OCI-M1 (cell line): ENCODE results near the gene PIK3C3.
"Not testable (repeated sequence)": the region's sequence is repeated elsewhere in the genome, so short reads cannot be mapped to it uniquely, and the experiment has no call there.

ENCODE experiments used
- DNase-seq: peaks from one replicate; lab custom pipeline; 2025; lab: John Stamatoyannopoulos, UW

The PIK3C3 gene

DNA sequence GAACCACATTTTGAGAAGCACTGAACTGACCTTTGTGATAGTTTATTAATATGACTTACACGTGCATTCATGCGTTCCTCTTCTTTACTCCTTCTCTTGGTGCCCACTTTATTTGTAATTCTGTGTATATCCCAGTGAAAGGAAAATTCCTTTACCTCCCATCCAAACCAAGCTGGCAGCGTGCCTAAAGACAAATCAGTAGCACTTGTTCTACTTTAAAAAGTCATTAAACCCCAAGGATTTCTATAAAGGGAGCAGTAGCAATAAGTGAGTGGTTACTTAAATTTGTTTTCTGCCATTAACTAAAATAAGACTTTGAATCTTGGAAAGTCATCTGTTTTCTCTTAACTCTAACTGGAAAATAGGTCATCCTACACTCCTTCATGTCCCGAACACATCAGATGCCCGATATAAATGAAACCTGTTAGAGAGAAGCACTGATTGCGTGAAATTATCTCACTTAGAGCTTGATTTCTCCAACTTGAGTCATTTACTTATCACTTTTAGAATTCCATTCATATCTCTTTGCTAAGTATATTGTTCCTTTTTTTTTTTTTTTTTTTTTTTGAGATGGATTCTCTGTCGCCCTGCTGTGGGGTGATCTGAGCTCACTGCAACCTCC lies 10.7 kb downstream of the PIK3C3 start:
- no peak for DNase-seq

DNA sequence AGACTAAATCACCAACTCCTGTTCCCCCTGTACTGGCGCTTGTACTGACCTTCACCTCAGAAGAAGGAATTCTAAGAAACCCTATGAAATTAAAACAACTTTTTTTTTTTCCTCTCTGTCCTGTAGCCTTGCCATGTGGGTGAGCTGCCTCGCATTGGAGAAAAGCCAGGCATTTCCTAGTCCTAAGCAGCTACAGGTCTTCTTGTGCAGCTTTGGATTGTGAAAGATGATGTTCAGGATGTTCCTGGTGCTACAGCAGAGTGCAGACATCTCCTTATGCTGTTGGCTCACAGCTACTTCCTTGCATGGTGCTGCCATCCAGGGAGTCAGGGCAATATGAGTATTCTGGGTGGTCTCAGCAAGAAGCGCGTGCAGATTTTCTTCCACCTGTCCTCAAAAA lies 11.9 kb downstream of the PIK3C3 start:
- DNase-seq, result no peak

DNA sequence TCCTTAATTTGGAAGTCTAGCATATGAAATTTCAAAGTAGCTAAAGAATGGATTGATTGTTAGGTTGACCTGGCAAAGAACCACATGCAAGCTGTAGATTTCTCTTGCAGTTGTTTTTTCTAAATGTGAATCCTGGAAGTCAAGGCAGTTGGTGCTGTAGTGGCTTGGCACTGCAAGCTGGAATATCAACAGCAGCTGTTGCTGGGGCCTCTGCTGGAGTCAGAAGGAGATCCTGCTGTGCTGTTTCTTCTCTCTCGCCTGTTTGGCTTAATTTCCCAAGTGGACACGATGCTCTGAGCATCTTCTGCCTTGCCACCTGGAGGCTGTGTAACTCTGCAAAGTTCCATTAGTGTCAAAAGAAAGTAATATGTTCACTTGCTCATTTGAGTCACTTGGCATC lies 12.6 kb downstream of the PIK3C3 start:
- no peak for DNase-seq

DNA sequence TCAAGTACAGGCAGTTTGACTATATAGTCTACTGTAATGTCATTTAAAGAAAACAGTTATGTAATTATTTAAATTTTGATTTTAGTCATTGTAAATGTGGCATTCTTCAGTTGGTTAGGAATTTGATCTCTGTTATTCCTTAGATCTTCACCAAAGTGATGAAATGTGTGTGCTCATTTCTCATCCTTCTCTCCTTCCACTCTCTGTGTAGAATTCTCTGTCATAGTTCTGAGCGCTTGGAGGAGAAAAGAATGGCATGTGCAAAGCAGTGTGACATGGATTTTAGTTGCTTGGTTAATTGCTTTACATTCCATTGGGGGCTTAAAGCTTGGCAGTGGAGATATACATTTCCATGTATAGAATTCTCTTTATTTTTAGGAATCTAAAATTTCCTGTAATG lies 14.8 kb downstream of the PIK3C3 start:
- no peak for DNase-seq

DNA sequence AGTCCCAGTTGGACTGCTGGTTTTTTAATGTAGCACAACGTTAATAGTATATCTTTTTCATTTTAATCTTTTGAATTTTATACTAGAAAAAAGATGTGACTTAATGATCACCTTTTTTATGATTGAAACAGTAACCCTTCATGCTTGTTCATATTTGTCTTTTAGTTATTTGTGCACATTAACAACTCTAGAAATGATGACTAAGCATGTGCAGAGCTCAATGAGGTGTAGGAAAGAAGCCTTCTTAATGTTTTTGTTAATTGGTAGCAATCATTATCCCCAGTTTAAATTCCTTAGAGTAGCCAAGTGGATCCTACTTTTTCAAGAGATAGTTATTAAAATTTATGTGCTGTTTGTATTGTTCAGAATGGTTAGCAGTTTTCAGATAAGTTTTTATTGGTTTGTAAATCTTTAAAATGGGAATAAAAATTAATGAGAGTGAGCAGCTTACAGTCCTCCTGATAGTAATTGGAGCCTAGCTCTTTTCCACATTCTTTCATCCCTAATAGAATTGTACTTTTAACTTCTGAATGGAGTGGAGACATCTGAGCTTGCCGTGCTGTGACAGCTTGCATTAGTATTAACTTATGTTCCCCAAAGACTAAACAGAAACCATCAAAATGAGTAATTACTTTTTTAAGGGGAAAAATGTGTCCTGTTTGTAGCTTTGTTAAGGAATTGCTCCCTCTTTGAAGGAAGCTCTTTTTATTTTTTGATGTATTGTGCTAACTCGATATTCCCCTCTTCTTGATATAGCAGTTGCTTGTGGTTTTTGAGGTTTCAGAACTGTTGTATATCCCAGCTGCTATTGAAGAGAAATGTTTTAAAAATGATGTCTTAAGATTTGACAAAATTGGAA lies 17.3 kb downstream of the PIK3C3 start:
- DNase-seq, result peak; percentile 51

DNA sequence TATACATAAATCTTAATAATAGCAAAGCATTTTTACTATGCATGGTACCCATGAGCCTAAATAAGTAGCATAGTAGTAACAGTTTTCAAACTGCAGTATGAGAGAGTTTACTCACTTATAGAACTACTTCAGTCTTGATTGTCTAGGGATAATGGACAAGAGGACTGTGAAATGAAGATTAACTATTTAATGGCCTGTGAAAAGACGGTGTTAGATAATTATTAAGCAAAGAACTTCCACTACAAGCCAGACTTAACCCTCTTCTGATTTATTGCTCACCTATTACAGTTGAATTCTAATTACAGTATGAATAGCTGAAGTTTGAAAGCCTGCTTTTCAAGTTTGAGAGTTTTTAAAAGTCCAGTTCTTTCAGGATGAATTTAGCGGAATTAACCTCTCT lies 18.9 kb downstream of the PIK3C3 start:
- DNase-seq, result no peak

DNA sequence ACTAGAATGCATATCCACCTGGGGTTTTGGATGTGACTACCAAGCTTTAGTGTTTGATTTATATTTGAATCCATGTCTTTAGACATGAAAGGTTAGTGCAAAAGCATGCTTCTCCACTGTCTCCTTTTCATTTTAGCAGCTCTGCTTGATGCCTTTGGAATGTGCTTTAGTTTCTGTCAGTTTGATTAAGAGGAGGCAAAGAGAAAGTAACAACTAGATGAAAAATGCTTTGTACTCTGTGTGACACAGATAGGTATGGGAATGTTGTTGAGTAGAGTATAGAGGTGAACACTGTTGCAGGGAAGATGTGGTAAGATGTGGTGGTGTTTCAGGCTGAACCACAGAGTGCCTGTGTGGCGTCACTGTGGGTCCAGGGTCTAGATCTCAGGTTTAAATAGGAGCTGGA lies 19.8 kb downstream of the PIK3C3 start:
- no peak for DNase-seq

DNA sequence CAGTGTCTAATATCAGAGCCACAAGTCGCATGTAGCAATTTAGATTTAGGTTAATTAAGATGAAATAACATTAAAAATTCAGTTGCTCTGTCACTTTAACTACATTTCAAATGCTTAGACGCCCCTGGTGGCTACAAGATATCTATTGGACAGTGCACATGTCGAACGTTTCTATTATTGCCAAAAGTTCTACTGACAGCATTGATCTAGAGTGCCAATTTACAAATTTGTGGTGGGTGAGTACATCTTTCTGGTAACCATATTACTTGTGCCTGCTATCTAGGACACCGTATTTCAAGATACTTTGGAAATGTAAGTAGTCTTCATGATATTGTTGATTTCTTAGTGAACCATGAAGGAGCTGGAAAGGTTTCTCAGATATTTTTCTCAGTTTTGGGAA lies 20.2 kb downstream of the PIK3C3 start:
- DNase-seq, result no peak

DNA sequence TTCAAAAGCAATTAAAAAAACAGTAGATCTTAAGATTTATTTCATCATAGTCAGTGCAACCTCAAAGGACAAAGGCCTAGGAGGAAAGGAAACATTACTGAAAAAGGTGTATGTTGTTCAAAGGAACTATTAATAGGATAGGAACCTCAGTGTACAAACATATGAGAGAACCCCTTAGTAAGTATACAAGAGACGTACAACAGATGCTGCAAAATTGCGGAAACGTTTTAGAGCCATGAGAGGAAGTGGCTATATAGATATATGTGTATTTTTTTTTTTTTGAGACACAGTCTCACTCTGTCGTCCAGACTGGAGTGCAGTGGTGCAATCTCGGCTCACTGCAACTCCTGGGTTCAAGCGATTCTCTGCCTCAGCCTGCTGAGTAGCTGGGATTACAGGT lies 22.2 kb downstream of the PIK3C3 start:
- DNase-seq, result no peak

DNA sequence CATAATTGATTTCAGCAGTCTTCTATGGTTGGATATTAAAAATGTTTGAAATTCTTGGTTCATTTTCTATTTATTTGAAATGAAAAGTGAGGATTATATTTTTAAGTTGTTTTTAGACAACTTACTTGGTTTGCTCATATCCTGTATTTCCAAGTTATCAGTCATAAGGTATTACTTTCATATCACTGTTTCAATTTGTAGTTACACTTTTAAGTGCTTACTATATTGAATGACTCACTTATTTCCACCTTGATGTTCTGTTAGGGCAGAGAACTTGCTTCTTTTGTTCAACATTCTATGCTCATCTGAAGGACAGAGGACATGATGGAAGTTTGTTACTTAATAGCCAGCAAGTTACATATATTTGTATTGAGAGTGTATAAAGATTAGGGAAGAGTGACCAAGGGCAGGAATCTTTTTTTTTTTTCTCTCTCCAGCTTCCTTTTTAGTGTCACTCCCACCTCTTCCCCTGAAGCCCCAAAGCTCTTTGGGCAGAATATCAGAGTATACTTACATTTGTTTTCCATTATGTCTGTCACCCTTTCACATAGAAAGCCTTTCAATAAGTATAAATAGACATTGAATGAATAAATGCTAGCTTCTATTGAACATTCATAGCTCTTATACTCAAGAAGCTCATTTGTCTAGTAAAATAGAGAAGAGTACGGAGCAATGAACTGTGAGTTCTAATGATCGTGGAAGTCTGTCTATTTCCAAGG lies 28.1 kb downstream of the PIK3C3 start:
- DNase-seq, result peak; percentile 13

DNA sequence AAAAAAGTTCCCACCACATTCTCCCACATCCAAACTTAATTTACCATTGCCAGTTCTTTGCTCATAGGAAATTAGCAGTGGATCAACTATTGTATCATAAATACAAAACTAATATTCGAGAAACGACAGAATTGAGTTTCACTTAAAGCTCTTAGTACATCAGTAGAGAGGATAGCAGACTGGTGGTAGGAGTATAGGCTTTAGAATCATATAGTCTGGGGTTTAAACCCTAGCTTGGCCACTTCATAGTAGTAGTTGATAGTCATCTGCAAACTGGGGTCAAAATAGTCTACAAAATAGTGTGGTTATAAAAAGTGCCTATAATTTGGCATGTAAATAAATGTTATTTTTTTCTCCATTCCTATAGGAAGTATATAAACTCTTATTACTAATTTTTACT lies 30.9 kb downstream of the PIK3C3 start:
- no peak for DNase-seq

DNA sequence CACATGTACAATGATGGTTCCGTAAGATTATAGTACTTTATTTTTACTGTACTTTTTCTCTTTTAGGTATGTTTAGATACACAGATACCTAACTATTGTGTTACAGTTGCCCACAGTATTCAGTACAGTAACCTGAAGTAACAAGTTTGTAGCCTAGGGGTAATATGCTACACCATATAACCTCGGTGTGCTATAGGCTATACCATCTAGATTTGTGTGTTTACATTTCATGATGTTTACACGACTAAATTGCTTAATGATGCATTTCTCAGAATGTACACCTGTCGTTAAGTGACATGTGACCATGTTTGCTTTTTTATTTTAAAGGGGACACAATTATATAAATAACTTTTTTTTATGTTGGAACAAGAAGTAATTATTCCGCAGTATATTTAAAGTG lies 34.5 kb downstream of the PIK3C3 start:
- no peak for DNase-seq

DNA sequence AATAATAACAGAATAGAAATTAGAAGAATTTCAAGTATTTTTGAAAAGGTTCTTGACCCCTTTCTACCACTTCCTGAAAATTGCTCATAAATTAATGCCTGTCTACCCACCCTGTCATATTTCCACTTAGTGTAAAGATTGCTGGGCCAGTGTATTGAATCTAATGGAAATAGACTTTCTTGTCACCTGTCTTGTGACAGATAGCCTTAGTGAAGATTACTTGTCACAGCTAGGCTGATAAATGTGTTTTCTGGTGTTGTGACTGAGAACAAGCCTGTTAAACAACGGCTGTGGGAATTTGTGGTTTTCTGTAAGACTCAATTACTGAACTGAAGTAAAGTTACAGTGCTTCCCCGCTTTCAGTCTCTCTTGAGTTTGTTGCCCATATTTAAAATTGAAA lies 37.0 kb downstream of the PIK3C3 start:
- peak; percentile 67 for DNase-seq

DNA sequence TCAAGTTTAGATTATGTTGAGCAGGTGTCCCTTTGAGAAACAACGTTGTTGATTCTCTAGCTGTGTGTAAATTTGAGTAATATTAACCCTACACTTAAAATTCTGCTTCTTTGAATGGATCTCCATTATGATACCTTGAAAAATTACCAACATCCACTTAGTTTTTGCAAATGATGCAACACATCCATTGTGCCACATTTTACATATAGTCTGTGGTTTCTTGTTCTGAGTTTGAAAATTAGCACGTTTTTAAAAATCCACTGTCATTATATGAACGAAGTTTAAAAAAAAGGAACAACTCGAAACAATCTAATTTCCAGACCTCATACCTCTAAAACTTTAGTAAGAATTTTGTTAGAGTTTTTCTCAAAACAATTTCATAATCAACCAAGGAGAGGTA lies 37.7 kb downstream of the PIK3C3 start:
- DNase-seq, result no peak

DNA sequence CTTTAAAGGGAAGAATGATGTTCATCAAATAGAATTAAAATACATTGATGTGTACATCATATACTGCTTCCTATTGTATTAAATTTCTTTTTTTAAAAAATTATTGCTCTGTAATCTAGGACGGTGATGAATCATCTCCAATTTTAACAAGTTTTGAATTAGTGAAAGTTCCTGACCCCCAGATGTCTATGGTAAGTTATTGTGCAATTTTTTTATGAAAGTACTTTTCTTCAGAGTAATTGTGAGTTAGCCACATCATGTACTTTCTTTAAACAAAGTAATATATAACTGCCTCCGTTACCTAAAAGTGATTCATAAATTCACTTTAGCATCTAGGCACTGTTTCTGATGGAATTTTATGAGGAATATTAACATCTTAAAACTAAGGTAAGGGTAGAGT lies 38.1 kb downstream of the PIK3C3 start:
- DNase-seq, result no peak

DNA sequence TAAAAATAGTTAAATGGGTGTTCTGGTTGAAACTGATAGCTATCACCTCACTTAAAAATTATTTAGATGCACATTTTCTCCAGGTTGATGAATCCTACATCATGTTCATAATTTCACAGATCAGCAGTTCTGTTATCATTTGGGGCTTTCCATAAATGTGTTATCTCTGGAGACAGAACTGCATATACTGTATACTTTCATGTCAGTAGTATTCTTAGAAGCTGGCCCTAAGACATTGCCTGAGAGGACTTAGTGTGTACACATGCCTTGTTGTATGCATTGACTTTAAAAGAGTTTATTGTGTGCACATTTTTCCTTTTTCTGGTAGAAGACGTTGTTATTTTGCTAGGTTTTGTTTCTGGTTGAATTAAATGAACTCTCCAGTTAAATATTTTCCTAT lies 41.0 kb downstream of the PIK3C3 start:
- DNase-seq, result peak; percentile 65

DNA sequence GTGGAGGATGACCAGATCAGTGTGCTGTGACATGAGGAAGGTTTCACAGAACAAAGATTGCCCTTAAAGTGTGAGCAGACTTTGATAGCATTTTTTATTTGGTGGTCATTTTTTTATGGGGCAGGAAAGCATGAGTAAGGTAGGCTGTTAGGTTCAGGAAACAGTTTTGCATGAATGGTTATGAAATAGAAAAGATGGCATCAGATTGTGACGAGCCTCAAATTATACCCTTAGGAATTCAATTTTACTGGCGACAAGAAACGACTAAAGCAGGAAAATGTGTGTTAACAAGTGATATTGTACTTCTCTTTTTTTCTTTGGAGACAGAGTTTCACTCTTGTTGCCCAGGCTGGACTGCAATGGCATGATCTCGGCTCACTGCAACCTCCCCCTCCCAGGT lies 44.7 kb downstream of the PIK3C3 start:
- DNase-seq, result no peak

DNA sequence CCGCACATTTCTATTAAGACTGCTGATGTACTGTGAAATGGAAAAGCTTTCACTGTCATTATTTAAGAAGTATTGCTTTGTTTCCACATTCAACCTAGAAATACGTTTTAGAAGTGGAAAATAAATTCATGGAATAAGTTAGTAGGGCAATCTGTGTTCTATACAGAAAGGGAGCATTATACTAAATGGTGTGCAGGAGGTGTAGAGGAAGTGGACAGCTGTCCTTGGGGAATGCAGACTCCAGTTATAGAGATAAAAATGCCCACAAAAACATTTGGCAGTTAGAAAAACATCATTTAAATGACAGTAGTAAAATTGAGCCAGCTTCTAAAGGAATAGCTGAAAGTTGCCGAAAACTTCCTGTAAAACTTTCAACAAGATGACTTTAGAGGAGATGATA lies 46.8 kb downstream of the PIK3C3 start:
- DNase-seq, result no peak

DNA sequence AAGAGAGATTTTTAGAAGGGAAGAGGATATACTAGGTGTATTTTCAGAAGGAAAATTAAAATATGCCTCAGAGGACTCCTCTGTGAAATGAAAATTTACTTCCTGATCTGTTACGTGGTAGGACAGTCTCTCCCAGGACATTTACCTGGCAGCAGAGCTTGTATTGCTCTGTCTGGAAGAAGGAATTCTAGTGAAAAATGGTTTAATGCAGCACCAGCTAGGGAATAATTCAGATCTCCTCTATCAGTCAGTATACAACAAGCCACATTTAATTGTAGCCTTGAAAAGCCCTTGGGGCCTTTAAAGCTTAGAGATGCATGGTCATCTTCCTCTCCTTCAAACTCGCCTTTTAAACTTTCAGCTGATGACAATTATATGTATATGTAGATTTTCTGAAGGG lies 49.6 kb downstream of the PIK3C3 start:
- no peak for DNase-seq

DNA sequence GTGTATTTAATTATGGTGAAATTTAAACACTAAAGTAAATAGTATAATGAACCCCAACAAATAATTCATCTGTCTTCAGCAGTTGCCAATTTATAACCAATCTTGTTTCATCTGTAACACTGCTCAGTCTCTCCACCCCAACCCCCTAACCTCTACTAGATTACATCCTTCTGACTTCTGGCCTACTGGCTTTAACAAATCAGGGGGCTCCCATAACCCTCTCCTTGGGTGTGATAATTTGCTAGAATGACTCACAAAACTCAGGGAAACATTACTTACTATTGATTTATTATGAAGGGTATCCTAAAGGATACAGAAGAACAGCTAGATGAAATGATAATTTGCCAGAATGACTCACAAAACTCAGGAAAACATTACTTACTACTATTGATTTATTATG lies 50.7 kb downstream of the PIK3C3 start:
- no peak for DNase-seq

DNA sequence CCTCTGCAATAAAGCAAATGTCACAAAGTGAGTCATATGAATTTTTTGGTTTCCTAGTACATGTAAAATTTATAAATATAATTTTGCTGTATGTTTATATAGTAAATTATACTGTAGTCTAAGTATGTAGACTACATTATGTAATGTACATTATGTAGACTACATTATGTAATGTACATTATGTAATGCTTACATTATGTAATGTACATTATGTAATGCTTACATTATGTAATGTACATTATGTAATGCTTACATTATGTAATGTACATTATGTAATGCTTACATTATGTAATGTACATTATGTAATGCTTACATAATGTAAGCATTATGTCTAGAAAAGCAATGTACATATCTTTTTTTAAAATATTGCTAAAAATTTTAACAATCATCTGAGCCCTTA lies 54.4 kb downstream of the PIK3C3 start:
- DNase-seq, result not testable (repeated sequence)

DNA sequence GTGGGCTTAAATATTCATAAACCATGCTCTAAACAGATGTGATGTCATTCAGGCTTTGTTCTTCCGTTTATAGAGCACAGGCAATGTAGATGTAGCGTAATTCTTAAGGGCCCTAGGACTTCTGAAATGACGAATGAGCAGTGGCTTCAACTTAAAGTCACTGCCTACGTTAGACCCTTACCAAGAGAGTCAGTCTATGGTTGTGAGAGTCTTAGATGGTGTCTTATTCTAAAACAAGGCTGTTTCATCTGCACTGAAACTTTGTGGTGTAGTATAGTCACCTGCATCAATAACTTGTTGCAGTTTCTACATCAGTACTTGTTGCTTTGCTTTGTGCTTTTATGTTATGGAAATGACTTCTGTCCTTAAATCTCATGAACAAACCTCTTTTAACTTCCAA lies 56.0 kb downstream of the PIK3C3 start:
- DNase-seq, result no peak

DNA sequence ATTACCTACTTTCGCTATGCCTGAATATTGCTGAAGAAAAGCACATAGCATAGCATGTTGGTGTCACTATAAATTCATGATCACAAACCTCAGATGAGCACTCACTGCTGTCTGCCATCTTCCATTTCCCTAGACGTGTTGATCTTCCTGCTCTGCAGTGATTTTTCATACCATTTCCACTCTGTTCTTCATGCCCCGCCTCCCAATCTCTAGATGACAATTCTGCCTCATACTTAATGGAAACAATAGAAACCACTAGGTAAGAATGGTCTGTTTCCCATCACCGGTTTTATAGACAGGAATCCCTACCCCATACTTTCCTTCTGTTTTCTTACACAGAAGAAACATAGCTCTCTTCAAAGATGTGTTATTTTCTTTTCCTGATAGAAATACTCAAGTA lies 63.8 kb downstream of the PIK3C3 start:
- DNase-seq, result no peak
